Neural cell (in vitro differentiated cells): Measurements from ENCODE around the gene IQGAP2.

Source experiments
- EP300 ChIP-seq: fragments of 450-650 bp; conservative IDR thresholded peaks from 2 replicates; pipeline ENCODE4 v1.6.1; 2014; ENCODE audit warnings: antibody characterized with exemption, mild to moderate bottlenecking, moderate library complexity; ENCODE audit not compliant: poor library complexity, severe bottlenecking
- EZH2 ChIP-seq: fragments of 200-600, 300-800 bp; shearing (Covaris generic), sonication (generic); IDR thresholded peaks from 2 replicates; pipeline ENCODE4 v1.6.1; 2014; ENCODE audit warnings: antibody characterized with exemption, low read length, borderline replicate concordance, mild to moderate bottlenecking; ENCODE audit not compliant: insufficient read depth, poor library complexity, severe bottlenecking
- MXI1 ChIP-seq: fragments of 450-650 bp; conservative IDR thresholded peaks from 2 replicates; pipeline ENCODE4 v1.6.1; 2014; ENCODE audit warnings: antibody characterized with exemption, mild to moderate bottlenecking; ENCODE audit not compliant: poor library complexity, severe bottlenecking
- POLR2AphosphoS5 ChIP-seq: IDR thresholded peaks from 2 replicates; pipeline ENCODE4 v1.6.1; 2012
- SMC3 ChIP-seq: fragments of 450-650 bp; conservative IDR thresholded peaks from 2 replicates; pipeline ENCODE4 v1.6.1; 2014; ENCODE audit warnings: antibody characterized with exemption, mild to moderate bottlenecking, moderate library complexity; ENCODE audit not compliant: poor library complexity
- TAF1 ChIP-seq: IDR thresholded peaks from 2 replicates; pipeline ENCODE4 v1.6.1; 2012; ENCODE audit warnings: low read depth
- TF ChIP-seq, protein P1 (sequence below): fragments of 450-650 bp; IDR thresholded peaks from 2 replicates; pipeline ENCODE4 v1.5.1; 2014; ENCODE audit warnings: antibody characterized with exemption, mild to moderate bottlenecking, moderate library complexity; ENCODE audit not compliant: poor library complexity, severe bottlenecking

DNA sequence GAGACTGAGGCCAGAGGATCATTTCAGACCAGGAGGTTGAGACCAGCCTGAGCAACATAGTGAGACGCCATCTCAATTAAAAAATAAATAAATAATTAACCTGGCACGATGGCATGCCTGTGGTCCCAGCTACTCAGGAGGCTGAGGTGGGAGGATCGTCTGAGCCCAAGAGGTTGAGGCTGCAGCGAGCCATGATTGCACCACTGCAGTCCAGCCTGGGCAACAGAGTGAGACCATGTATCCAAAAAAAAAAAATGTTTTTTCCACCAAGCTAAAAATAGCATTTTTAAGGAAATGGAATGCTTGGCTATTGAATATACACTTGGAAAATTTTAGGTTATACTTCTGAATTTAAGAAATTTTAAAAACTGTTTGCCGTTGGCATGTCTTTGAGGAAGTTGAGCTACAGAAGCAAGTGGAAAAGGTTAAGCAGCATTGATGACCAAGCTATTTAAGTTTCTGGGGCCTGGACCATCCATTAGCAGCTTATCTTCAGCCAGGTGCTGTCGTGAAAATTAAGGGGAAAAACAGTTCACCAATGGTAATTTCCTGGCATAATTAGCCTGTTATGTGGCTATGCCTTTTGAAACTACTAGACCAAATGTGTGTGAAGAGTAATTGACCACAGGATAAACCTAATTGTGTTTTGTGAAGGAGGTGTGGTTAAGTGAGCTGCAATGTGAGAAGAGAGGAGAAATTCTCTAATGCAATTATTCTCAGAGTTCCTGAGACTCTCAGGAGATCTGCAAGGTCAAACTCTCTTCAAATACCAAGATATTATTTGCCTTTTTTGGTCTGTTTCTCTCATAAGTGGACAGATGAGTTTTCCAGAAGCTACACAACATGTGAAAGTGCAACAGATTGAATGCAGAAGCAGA lies 333.8 kb downstream of the IQGAP2 start:
- no peak for TF ChIP-seq POLR2AphosphoS5
- TF ChIP-seq TAF1, result no peak
- TF ChIP-seq, protein P1, sequence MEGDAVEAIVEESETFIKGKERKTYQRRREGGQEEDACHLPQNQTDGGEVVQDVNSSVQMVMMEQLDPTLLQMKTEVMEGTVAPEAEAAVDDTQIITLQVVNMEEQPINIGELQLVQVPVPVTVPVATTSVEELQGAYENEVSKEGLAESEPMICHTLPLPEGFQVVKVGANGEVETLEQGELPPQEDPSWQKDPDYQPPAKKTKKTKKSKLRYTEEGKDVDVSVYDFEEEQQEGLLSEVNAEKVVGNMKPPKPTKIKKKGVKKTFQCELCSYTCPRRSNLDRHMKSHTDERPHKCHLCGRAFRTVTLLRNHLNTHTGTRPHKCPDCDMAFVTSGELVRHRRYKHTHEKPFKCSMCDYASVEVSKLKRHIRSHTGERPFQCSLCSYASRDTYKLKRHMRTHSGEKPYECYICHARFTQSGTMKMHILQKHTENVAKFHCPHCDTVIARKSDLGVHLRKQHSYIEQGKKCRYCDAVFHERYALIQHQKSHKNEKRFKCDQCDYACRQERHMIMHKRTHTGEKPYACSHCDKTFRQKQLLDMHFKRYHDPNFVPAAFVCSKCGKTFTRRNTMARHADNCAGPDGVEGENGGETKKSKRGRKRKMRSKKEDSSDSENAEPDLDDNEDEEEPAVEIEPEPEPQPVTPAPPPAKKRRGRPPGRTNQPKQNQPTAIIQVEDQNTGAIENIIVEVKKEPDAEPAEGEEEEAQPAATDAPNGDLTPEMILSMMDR, result no peak
- no peak for TF ChIP-seq EZH2
- TF ChIP-seq EP300, result no peak
- TF ChIP-seq SMC3, result no peak
- TF ChIP-seq MXI1, result no peak
